PFSK-1 (cell line): ENCODE measurements around the gene RPL11.
A peak's percentile ranks its signal among the peaks of the same experiment; 100 is the strongest.

Experiments
- FOXP2 ChIP-seq: optimal IDR thresholded peaks from 2 replicates; pipeline ENCODE3; 2011; ENCODE audit warnings: borderline replicate concordance, control low read depth, inconsistent platforms; ENCODE audit not compliant: insufficient read depth; ENCODE audit errors: extremely low read length, extremely low read depth
- POLR2AphosphoS5 ChIP-seq: IDR thresholded peaks from 2 replicates; pipeline ENCODE4 v1.6.1; 2012; ENCODE audit warnings: low read depth, mild to moderate bottlenecking, control low read depth, low read length, moderate library complexity
- SIN3A ChIP-seq: IDR thresholded peaks from 2 replicates; pipeline ENCODE4 v1.6.1; 2012; ENCODE audit warnings: mild to moderate bottlenecking, low read length, moderate library complexity, borderline replicate concordance; ENCODE audit not compliant: insufficient read depth
- TAF1 ChIP-seq: IDR thresholded peaks from 2 replicates; pipeline ENCODE4 v1.6.1; 2012; ENCODE audit warnings: low read length, control low read depth, borderline replicate concordance; ENCODE audit not compliant: insufficient read depth
- TF ChIP-seq, protein P1 (sequence below), 2 experiments: IDR thresholded peaks; 2 replicates each; pipeline versions ENCODE4 v1.6.1 to v1.8.0; 2011 to 2012; ENCODE audit warnings: low read depth in 2 of 2, low read length in 2 of 2, control low read depth in 1 of 2, inconsistent platforms in 1 of 2, mild to moderate bottlenecking in 1 of 2, moderate library complexity in 1 of 2; ENCODE audit not compliant: insufficient read depth in 1 of 2

Gene RPL11

DNA sequence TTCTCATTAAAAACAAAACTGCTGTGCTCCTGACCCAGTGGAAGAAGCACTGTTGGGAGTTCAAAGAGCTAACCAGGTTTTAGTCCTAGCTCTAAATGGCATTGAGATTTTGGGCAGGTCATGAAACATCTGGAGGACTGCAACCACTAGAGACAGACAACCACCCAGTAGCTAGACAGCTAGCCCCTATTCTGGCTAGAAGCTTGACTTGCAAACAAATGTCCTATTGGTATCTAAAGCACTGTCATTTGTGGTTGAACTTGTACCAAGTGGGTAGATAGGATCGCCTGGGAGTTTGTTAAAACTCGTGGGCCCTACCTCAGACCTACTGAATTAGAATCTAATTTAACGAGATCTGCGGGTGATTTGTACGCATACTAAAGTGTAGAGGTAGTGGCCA, 6.9 kb downstream of the RPL11 start:
- TF ChIP-seq SIN3A (no peak), POLR2AphosphoS5 (peak; percentile 17; the same call in 1 of the 2 replicates), FOXP2 (no peak)

DNA sequence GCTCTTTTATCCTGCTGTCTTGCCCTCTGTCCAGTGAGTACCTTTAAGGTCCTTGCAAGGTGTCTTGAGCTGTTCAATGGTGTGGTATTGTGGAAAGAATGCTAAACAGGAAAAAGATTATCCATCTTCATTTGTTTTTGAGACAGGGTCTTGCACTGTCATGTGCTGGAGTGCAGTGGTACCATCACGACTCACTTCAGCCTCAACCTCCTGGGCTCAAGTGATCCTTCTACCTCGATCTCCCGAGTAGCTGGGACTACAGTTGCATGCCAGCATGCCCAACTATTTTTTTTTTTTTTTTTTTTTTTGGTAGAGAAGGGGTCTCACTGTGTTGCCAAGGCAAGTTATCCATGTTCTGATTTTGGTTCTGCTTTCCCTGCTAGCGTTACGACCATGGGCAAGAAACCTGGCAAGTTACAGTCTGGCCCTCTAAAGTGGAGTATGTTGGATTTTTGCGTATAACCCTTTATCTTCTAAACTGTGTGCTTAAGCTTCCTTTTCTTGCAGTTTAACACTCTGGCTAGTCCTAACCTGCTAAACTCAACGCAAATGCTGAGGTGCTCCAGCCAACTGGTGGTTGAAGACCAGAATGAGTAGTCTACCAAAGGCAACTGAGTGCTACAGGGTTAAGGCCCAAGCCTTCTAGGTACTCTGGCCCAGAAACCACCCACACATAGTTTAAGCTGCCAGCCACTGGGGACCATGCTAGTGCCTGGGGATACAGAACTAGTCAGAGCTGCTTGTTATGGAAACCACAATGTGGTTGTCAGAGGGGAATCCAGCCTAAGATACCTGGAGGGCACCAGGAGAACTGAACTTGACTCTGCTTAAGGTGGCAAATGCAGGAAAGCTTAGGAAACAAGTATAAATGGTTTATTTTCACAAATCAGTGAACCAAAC, 7.9 kb downstream of the RPL11 start:
- TF ChIP-seq SIN3A (no peak), POLR2AphosphoS5 (no peak; the same call in 1 of the 2 replicates), FOXP2 (no peak), TAF1 (no peak)
- TF ChIP-seq, protein P1, sequence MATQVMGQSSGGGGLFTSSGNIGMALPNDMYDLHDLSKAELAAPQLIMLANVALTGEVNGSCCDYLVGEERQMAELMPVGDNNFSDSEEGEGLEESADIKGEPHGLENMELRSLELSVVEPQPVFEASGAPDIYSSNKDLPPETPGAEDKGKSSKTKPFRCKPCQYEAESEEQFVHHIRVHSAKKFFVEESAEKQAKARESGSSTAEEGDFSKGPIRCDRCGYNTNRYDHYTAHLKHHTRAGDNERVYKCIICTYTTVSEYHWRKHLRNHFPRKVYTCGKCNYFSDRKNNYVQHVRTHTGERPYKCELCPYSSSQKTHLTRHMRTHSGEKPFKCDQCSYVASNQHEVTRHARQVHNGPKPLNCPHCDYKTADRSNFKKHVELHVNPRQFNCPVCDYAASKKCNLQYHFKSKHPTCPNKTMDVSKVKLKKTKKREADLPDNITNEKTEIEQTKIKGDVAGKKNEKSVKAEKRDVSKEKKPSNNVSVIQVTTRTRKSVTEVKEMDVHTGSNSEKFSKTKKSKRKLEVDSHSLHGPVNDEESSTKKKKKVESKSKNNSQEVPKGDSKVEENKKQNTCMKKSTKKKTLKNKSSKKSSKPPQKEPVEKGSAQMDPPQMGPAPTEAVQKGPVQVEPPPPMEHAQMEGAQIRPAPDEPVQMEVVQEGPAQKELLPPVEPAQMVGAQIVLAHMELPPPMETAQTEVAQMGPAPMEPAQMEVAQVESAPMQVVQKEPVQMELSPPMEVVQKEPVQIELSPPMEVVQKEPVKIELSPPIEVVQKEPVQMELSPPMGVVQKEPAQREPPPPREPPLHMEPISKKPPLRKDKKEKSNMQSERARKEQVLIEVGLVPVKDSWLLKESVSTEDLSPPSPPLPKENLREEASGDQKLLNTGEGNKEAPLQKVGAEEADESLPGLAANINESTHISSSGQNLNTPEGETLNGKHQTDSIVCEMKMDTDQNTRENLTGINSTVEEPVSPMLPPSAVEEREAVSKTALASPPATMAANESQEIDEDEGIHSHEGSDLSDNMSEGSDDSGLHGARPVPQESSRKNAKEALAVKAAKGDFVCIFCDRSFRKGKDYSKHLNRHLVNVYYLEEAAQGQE (IDR thresholded peaks at IDR 0.05; ENCODE audit: insufficient read depth in 1 of 2, low read depth in 2 of 2, low read length in 2 of 2): no peak

DNA sequence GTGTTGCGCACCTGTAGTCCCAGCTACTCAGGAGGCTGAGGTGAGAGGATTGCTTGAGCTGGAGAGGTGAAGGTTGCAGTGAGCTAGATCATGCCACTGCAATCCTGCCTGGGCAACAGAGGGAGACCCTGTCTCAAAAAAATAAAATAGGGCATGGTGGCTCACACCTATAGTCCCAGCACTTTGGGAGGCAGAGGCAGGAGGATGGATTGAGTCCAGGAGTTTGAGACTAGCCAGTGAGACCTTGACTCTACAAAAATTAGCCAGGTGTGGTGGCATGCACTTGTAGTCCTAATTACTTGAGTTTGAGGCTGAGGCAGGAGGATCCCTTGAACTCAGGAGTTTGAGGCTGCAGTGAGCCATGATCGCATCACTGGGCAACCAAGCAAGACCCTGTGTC, 9.7 kb downstream of the RPL11 start:
- TF ChIP-seq SIN3A: no peak
- no peak for TF ChIP-seq POLR2AphosphoS5
- TF ChIP-seq, protein P1 (IDR thresholded peaks at IDR 0.05; ENCODE audit: insufficient read depth in 1 of 2, low read depth in 2 of 2, low read length in 2 of 2): no peak
- TF ChIP-seq FOXP2: no peak
- no peak for TF ChIP-seq TAF1

DNA sequence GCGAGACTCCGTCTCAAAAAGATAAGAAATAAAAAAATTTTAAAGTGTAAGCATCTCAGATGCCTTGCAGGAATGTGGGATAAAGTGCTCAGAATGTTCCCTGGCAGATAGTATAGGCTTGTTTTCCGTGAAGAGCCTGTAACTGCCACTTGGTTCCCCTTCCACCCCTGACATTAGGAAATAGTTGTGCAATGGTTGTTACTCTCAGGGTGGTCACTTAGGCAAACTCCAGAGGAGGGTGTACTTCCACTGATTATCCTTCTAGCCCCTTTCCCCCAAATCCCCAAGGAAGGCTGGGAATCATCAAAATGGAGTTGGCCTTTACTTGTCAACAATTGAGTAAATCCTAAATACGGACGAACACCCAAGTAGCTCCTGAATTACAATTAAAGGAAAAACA, 10.4 kb downstream of the RPL11 start:
- TF ChIP-seq FOXP2 (no peak), POLR2AphosphoS5 (0 out of 2 replicates have a peak, but pooled peaks have one; percentile 15)

DNA sequence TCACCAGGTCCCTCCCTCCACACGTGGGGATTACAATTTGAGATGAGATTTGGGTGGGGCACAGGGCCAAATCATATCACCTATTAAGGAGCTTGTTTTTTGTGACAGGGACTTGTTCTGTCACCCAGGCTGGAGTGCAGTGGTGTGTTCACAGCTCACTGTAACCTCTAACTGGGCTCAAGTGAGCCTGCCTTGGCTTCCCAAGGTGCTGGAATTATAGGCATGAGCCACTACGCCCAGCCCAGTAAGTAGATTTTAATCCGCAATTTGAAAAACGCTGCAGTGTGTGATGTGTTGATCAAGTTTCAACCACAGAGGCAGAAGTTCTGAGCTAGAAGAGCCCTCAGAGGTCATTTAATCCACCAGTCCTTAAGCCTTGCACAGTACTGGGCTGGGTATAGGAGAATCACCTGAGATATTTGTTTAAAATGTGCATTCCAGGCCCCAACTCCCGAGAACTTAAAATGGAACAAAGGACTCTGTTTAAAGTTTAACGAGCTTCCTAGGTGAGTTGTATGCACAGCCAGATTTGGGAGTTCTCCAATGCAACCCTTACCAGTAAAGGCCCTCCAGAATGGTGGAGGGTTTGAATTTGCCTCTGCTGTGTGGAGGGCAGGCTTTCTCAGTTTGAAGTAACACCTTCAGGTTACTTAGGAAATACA, 13.4 kb downstream of the RPL11 start:
- TF ChIP-seq TAF1: no peak
- no peak for TF ChIP-seq SIN3A
- no peak for TF ChIP-seq FOXP2
- TF ChIP-seq POLR2AphosphoS5: no peak
- TF ChIP-seq, protein P1 (IDR thresholded peaks at IDR 0.05; ENCODE audit: insufficient read depth in 1 of 2, low read depth in 2 of 2, low read length in 2 of 2): no peak

DNA sequence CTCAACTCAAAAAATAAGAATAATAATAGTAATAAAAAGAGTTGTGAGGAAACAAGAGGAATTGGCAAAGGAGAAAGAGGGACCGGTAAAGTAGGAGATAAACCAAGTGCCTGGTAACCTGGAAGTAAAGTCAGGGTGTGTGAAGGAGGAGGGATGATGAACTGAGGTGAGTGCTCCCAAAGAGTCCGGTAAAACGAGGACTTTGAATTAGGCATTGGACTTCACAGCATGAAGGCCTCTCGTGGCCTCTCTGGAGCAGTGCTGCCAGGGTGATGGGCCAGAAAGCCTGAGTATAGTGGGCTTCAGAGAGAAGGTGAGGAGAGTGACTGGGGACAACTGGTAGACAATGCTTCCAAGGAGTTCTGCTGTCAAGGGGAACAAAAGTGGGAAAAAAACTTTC, 17.6 kb downstream of the RPL11 start:
- TF ChIP-seq POLR2AphosphoS5: no peak

DNA sequence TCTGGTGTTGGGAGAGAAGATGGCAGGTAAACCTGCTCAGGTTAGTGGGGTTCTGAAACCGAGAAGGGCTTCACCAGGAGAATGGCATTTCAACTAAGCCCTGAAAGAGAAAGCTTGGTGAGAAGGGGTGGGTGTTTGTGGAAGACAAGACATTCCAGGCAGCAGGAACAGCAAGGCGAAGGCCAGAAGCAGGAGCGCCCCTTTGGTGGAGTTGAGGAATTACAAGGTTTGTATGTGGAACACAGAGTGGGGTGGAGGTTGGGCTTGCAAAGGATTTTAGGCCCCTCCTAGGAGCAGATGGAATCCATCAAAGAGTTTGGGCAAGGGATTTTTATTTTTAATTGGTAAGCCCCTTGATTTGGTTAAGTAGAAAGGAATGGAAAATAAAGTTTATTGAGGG, 26.9 kb downstream of the RPL11 start:
- TF ChIP-seq, protein P1 (IDR thresholded peaks at IDR 0.05; ENCODE audit: insufficient read depth in 1 of 2, low read depth in 2 of 2, low read length in 2 of 2): no peak
- TF ChIP-seq FOXP2: no peak
- TF ChIP-seq POLR2AphosphoS5: no peak
- no peak for TF ChIP-seq SIN3A
- TF ChIP-seq TAF1: no peak
